H9 (cell line): ENCODE results near the gene ANO10. TPM values are rescaled to one million over a fixed set of nuclear protein-coding genes. Genes with fewer than 3 reads are reported as not detected.

Experiments
- DNase-seq: peaks from one replicate; pipeline ENCODE4 v3.0.0-alpha.2; 2017
- H2AFZ ChIP-seq: one replicate; pipeline ENCODE4 v1.6.1; 2013; ENCODE audit warnings: mild to moderate bottlenecking, low read length, control low read depth, moderate library complexity
- H2AK5ac ChIP-seq: 2 replicates; pipeline ENCODE4 v1.6.1; 2013; ENCODE audit warnings: low read length, control low read depth, mixed read lengths; ENCODE audit not compliant: insufficient read length
- H2BK120ac ChIP-seq: one replicate; pipeline ENCODE4 v1.6.1; 2013; ENCODE audit warnings: low read depth, mild to moderate bottlenecking, low read length, control low read depth, inconsistent platforms; ENCODE audit not compliant: poor library complexity, severe bottlenecking
- H2BK12ac ChIP-seq: 2 replicates; pipeline ENCODE4 v1.6.1; 2013; ENCODE audit warnings: low read length, control low read depth, mixed read lengths, low read depth; ENCODE audit not compliant: insufficient read length
- H2BK15ac ChIP-seq: 2 replicates; pipeline ENCODE4 v1.6.1; 2013; ENCODE audit warnings: low read depth, low read length, control low read depth
- H2BK20ac ChIP-seq: one replicate; pipeline ENCODE4 v1.6.1; 2013; ENCODE audit warnings: low read depth, mild to moderate bottlenecking, low read length, control low read depth, inconsistent platforms; ENCODE audit not compliant: poor library complexity, severe bottlenecking
- H2BK5ac ChIP-seq: 2 replicates; pipeline ENCODE4 v1.6.1; 2013; ENCODE audit warnings: low read length, control low read depth, mixed read lengths; ENCODE audit not compliant: insufficient read length
- H3K14ac ChIP-seq: 2 replicates; pipeline ENCODE4 v1.6.1; 2013; ENCODE audit warnings: low read length, control low read depth; ENCODE audit not compliant: insufficient read depth
- H3K18ac ChIP-seq: 2 replicates; pipeline ENCODE4 v1.6.1; 2013; ENCODE audit warnings: low read depth, mild to moderate bottlenecking, mixed read lengths, low read length, control low read depth; ENCODE audit not compliant: insufficient read length
- H3K23ac ChIP-seq: 2 replicates; pipeline ENCODE4 v1.6.1; 2013; ENCODE audit warnings: low read length, control low read depth, mixed read lengths, low read depth; ENCODE audit not compliant: insufficient read length
- H3K23me2 ChIP-seq: 2 replicates; pipeline ENCODE4 v1.6.1; 2013; ENCODE audit warnings: low read depth, mild to moderate bottlenecking, mixed read lengths, low read length, control low read depth; ENCODE audit not compliant: insufficient read length, poor library complexity, severe bottlenecking
- H3K27ac ChIP-seq: 2 replicates; pipeline ENCODE4 v1.5.1; 2013; ENCODE audit warnings: low read length, control low read depth, mixed read lengths, low read depth; ENCODE audit not compliant: insufficient read length
- H3K27me3 ChIP-seq: 2 replicates; pipeline ENCODE4 v1.6.1; 2013; ENCODE audit warnings: low read length, control low read depth, inconsistent platforms; ENCODE audit not compliant: insufficient read depth
- H3K4ac ChIP-seq: 2 replicates; pipeline ENCODE4 v1.6.1; 2013; ENCODE audit warnings: low read depth, mild to moderate bottlenecking, control low read depth, inconsistent platforms, low read length, moderate library complexity
- H3K4me1 ChIP-seq: 2 replicates; pipeline ENCODE4 v1.6.1; 2013; ENCODE audit warnings: low read length, control low read depth, inconsistent platforms; ENCODE audit not compliant: insufficient read depth
- H3K4me2 ChIP-seq: 2 replicates; pipeline ENCODE4 v1.6.1; 2013; ENCODE audit warnings: low read length, control low read depth, mixed read lengths; ENCODE audit not compliant: insufficient read length, insufficient read depth
- H3K56ac ChIP-seq: 2 replicates; pipeline ENCODE4 v1.6.1; 2013; ENCODE audit warnings: low read depth, mild to moderate bottlenecking, mixed read lengths, low read length, control low read depth; ENCODE audit not compliant: insufficient read length
- H3K79me1 ChIP-seq: 2 replicates; pipeline ENCODE4 v1.6.1; 2013; ENCODE audit warnings: low read depth, mild to moderate bottlenecking, moderate library complexity, low read length, control low read depth, inconsistent platforms; ENCODE audit not compliant: insufficient read depth, poor library complexity, severe bottlenecking
- H3K79me2 ChIP-seq: 2 replicates; pipeline ENCODE4 v1.6.1; 2013; ENCODE audit warnings: low read length, control low read depth, inconsistent platforms; ENCODE audit not compliant: insufficient read depth
- H3K9ac ChIP-seq: 2 replicates; pipeline ENCODE4 v1.6.1; 2013; ENCODE audit warnings: low read length, control low read depth, mixed read lengths; ENCODE audit not compliant: insufficient read length; ENCODE audit errors: extremely low read depth
- H3K9me3 ChIP-seq: one replicate; pipeline ENCODE4 v1.6.1; 2013; ENCODE audit warnings: low read depth, low read length, inconsistent platforms; ENCODE audit not compliant: control insufficient read depth
- H3T11ph ChIP-seq: one replicate; pipeline ENCODE4 v1.6.1; 2013; ENCODE audit warnings: mild to moderate bottlenecking, low read length, control low read depth, inconsistent platforms
- H4K20me1 ChIP-seq: one replicate; pipeline ENCODE4 v1.6.1; 2013; ENCODE audit not compliant: control insufficient read depth, insufficient read length, insufficient read depth
- H4K5ac ChIP-seq: 2 replicates; pipeline ENCODE4 v1.6.1; 2013; ENCODE audit warnings: low read depth, mild to moderate bottlenecking, mixed read lengths, low read length, control low read depth; ENCODE audit not compliant: insufficient read length
- H4K8ac ChIP-seq: replicated peaks from 2 replicates; pipeline ENCODE4 v1.6.1; 2013; ENCODE audit warnings: low read length, control low read depth, mixed read lengths, low read depth; ENCODE audit not compliant: insufficient read length
- H4K91ac ChIP-seq: 2 replicates; pipeline ENCODE4 v1.6.1; 2013; ENCODE audit warnings: low read depth, mild to moderate bottlenecking, moderate library complexity, mixed read lengths, low read length, control low read depth; ENCODE audit not compliant: insufficient read length
- H3K27ac Mint-ChIP-seq, 3 experiments: 2 replicates in 2 of 3; 3 replicates in 1 of 3; pipeline ENCODE4 v1.8.0; 2020 to 2021; ENCODE audit warnings: mixed read lengths in 3 of 3, mild to moderate bottlenecking in 1 of 3, moderate library complexity in 1 of 3
- H3K27me3 Mint-ChIP-seq: 2 replicates; pipeline ENCODE4 v1.8.0; 2021; ENCODE audit warnings: low read depth, mild to moderate bottlenecking, moderate library complexity, mixed read lengths
- H3K36me3 Mint-ChIP-seq, 3 experiments: 2 replicates in 2 of 3; 3 replicates in 1 of 3; pipeline ENCODE4 v1.8.0; 2020 to 2021; ENCODE audit warnings: low read depth in 3 of 3, mixed read lengths in 3 of 3; ENCODE audit not compliant: insufficient read depth in 1 of 3
- H3K4me1 Mint-ChIP-seq, 2 experiments: 2 replicates each; pipeline ENCODE4 v1.8.0; 2020; ENCODE audit warnings: mixed read lengths in 2 of 2
- H3K4me3 Mint-ChIP-seq, 2 experiments: 2 replicates in 1 of 2; 3 replicates in 1 of 2; pipeline ENCODE4 v1.8.0; 2020 to 2021; ENCODE audit warnings: mild to moderate bottlenecking in 2 of 2, mixed read lengths in 2 of 2, moderate library complexity in 1 of 2
- H3K9me3 Mint-ChIP-seq, 2 experiments: 2 replicates in 1 of 2; 3 replicates in 1 of 2; pipeline ENCODE4 v1.8.0; 2020; ENCODE audit warnings: mild to moderate bottlenecking in 2 of 2, mixed read lengths in 2 of 2, moderate library complexity in 1 of 2
- WGBS: extraction: QIAGEN DNeasy Blood & Tissue Kit; methylation state at CpG from one replicate; pipeline ENCODE4 v1.1.7; 2013; ENCODE audit warnings: missing lambda C conversion rate, low lambda C conversion rate, mixed read lengths; ENCODE audit not compliant: insufficient read length; ENCODE audit errors: extremely low coverage; 5-methylcytosine and 5-hydroxymethylcytosine counted together
- total RNA-seq: library from RNA; stranded (reverse); gene quantifications from 2 replicates; pipeline ENCODE4 v1.2.1, GENCODE V29; 2021
- TF ChIP-seq, protein P1 (sequence below): fragments of 200-600 bp; sonication (generic); conservative IDR thresholded peaks from 3 replicates; pipeline ENCODE4 v1.8.0; 2021; ENCODE audit warnings: antibody characterized with exemption, mild to moderate bottlenecking

The ANO10 gene
- total RNA-seq, 1 experiment from 2014 or later = 38.7 TPM

DNA sequence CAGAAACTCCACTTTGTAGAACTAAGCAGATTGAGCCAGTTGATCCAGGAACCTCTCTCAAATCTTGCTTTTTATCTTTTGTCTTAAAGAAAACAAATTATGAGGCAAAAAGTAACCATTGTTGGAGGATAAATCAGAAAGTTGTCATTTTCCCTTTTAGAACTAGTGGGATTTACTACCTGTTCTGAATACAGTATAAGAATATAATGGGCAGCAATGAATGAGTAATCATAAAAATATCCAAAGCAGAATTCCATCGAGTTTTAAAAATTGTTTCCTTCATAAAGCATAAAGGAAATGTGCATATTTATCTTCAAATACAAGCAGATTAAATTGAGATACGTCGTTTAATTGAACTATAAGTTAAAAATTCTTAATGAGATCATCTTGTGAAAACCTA lies 15.9 kb upstream of the ANO10 start:
- Histone ChIP-seq H3K4me2 (no peak overlapping the region), H3K9me3 (no peaks in the 10 kb centered on the region), H3K4ac (no peak overlapping the region), H2AFZ (no peak overlapping the region), H4K20me1 (no peaks in the 10 kb centered on the region), H3K23ac (no peak overlapping the region), H3K79me1 (no peaks in the 10 kb centered on the region), H3K4me1 (no peaks in the 10 kb centered on the region), H3K79me2 (no peaks in the 10 kb centered on the region), H2BK15ac (no peak overlapping the region), H3K56ac (no peak overlapping the region), H3K9ac (no peak overlapping the region), H3K27ac (no peak overlapping the region), H4K91ac (no peak overlapping the region), H3T11ph (no peak overlapping the region), H2BK5ac (no peak overlapping the region), H3K18ac (no peak overlapping the region), H2BK120ac (no peak overlapping the region), H2BK12ac (no peak overlapping the region), H3K14ac (no peak overlapping the region), H4K8ac (no peak overlapping the region), H4K5ac (no peak overlapping the region), H2BK20ac (no peak overlapping the region), H2AK5ac (no peak overlapping the region), H3K27me3 (no peaks in the 10 kb centered on the region), H3K23me2 (no peaks in the 10 kb centered on the region)
- Mint-ChIP-seq H3K27ac (no peak overlapping the region), H3K4me1 (peaks cover 8 to 9% of the 10 kb centered on the region in 2 experiments), H3K4me3 (no peak overlapping the region), H3K36me3 (no peaks in the 10 kb centered on the region), H3K27me3 (no peaks in the 10 kb centered on the region), H3K9me3 (no peaks in the 10 kb centered on the region)
- DNase-seq = no peak
- no CpG with 5 or more reads among the region's 3 CpGs for WGBS
- TF ChIP-seq, protein P1, sequence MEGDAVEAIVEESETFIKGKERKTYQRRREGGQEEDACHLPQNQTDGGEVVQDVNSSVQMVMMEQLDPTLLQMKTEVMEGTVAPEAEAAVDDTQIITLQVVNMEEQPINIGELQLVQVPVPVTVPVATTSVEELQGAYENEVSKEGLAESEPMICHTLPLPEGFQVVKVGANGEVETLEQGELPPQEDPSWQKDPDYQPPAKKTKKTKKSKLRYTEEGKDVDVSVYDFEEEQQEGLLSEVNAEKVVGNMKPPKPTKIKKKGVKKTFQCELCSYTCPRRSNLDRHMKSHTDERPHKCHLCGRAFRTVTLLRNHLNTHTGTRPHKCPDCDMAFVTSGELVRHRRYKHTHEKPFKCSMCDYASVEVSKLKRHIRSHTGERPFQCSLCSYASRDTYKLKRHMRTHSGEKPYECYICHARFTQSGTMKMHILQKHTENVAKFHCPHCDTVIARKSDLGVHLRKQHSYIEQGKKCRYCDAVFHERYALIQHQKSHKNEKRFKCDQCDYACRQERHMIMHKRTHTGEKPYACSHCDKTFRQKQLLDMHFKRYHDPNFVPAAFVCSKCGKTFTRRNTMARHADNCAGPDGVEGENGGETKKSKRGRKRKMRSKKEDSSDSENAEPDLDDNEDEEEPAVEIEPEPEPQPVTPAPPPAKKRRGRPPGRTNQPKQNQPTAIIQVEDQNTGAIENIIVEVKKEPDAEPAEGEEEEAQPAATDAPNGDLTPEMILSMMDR = no peak
